Fibroblast of skin of scalp (primary cell): Measurements from ENCODE around the gene FCMR.
A peak's percentile ranks its signal among the peaks of the same experiment; 100 is the strongest.
"Not testable (repeated sequence)": the region's sequence is repeated elsewhere in the genome, so short reads cannot be mapped to it uniquely, and the experiment has no call there.

Experiments used
- DNase-seq: peaks from one replicate; pipeline ENCODE4 v3.0.0-alpha.2; 2013

FCMR gene

GRCh38 chr1:206867239-206867638 is 54.5 kb downstream of the FCMR start:
- no peak for DNase-seq

- peak; percentile 85 for DNase-seq
These were observed 55.7 kb downstream of the FCMR start for GRCh38 chr1:206866062-206866461.

GRCh38 chr1:206864939-206865671 is 56.6 kb downstream of the FCMR start, which contains the start of gene IL20:
TSS of gene IL20 (plus strand) at chr1:206865623. CDS start at chr1:206865853, 230 bp downstream.
- DNase-seq, result peak; percentile 75

GRCh38 chr1:206863266-206863665 is 58.5 kb downstream of the FCMR start:
- DNase-seq, result no peak

- no peak for DNase-seq
These were observed 61.6 kb downstream of the FCMR start for GRCh38 chr1:206860165-206860564.

GRCh38 chr1:206859082-206859521 is 62.6 kb downstream of the FCMR start:
- DNase-seq, result no peak

- no peak for DNase-seq
These were observed 64.9 kb downstream of the FCMR start for GRCh38 chr1:206856674-206857464.

- no peak for DNase-seq
These were observed 65.9 kb downstream of the FCMR start for GRCh38 chr1:206855859-206856258.

- DNase-seq, result peak; percentile 19
These were observed 67.2 kb downstream of the FCMR start for GRCh38 chr1:206854401-206855129.

GRCh38 chr1:206853696-206854095 is 68.0 kb downstream of the FCMR start:
- not testable (repeated sequence) for DNase-seq
